H54 (cell line): ENCODE measurements around the gene SIVA1.

Experiments
- DNase-seq: peaks from one replicate; pipeline ENCODE4 v3.0.0; 2011; ENCODE audit warnings: low spot score, mixed read lengths; ENCODE audit not compliant: insufficient read length
- FAIRE-seq: peaks from 3 replicates; lab custom pipeline; 2011; peaks lifted over from hg19 to GRCh38; lab: Jason Lieb, UNC
- POLR2A ChIP-seq: IDR thresholded peaks from 2 replicates; pipeline ENCODE4 v1.6.1; 2011; ENCODE audit warnings: low read depth, mild to moderate bottlenecking, low read length

The SIVA1 gene

GRCh38 chr14:104752735-104753527 is at the start of gene SIVA1:
TSS of gene SIVA1 (plus strand) at chr14:104753147. CDS start at chr14:104753202, 55 bp downstream.
- peak; percentile 99 for DNase-seq
- peak; percentile 95 for FAIRE-seq
- TF ChIP-seq POLR2A: peak; percentile 73

- FAIRE-seq: no peak
- TF ChIP-seq POLR2A: no peak
- no peak for DNase-seq
Observed at GRCh38 chr14:104703269-104703668, 49.7 kb upstream of the SIVA1 start.

DNA sequence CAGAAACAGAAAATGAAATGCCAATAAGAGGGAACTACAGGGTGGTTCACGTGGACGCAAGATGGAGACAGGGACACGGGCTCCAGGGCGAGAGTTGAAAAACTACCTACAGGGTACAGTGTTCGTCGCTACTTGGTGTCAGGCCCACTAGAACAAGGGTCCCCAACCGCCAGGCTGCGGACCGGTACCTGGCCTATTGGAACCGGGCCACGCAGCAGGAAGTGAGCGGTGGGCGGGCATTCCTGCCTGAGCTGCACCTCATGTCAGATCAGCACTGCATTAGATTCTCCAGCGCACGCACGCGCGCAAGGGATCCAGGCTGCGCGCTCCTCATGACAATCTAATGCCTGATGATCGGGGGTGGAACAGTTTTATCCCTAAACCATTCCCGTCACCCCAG is 48.7 kb upstream of the SIVA1 start:
- DNase-seq: no peak
- no peak for FAIRE-seq

GRCh38 chr14:104705340-104706047 is 47.5 kb upstream of the SIVA1 start:
- no peak for TF ChIP-seq POLR2A
- DNase-seq (no peak), FAIRE-seq (no peak)

More for the DNA sequence above, 48.7 kb upstream of the SIVA1 start:
- TF ChIP-seq POLR2A: no peak

DNA sequence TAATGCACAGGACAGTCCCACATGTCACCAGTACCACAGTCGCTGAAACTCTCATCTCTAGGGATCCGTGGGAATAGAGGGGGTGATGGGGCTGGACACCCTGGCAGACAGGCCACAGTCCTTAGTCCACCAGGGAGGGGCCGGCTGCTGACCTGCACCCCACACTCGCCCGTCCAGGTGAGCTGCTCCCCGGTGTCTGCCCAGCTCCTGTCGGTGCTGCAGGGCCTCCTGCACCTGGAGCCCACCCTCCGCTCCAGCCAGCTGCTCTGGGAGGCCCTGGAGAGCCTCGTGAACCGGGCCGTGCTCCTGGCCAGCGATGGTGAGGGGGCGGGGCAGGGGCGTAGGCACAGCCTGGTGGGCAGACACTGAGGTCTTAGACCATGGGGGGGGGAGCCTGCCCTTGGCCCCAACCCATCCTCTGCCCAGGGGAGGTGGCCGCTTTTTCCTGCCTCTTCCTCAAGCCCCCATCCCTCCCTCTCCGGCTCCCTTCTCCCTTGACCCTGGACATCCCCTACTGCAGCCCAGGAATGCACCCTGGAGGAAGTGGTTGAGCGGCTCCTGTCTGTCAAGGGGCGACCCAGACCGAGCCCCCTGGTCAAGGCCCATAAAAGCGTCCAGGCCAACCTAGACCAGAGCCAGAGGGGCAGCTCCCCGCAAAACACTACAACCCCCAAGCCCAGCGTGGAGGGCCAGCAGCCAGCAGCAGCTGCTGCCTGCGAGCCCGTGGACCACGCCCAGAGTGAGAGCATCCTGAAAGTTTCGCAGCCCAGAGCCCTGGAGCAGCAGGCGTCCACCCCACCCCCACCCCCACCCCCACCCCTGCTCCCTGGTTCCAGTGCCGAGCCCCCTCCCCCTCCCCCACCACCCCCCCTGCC is 46.0 kb upstream of the SIVA1 start:
- no peak for DNase-seq
- FAIRE-seq: no peak
- TF ChIP-seq POLR2A: no peak

GRCh38 chr14:104707608-104708595 is 45.0 kb upstream of the SIVA1 start:
- DNase-seq: no peak
- FAIRE-seq: no peak
- no peak for TF ChIP-seq POLR2A

DNA sequence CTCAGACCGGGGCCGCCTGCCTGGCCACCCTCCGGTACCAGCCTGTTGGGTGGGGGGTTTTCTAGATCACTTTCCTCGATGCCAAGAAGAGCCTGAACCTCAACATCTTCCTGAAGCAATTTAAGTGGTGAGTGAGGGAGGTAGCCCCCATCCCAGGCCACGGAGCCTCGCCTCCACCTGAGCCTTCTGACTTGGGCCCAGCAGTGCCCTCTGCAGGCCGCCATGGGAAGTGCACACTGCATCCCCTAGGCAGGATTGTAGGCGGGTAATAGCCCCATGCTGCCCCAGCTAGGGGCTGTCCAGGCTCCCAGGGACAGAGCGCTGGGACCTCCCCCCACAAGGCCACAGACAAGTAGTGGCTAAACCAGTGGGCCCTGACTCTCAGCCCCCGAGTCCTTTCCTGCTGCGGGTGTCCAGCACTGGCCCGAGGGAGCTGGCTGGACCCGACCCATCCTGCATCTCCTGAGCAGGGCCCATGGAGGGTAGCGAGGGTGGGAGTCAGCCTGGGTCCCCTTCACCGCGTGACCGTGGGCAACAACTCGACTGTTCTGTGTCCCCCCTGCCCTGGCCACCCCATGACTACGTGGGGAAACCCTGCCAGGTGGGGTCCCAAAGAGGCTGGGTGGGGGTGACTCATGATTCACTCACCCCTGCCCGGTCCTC is 44.2 kb upstream of the SIVA1 start:
- TF ChIP-seq POLR2A: no peak
- DNase-seq (peak; percentile 84), FAIRE-seq (peak; percentile 6)

GRCh38 chr14:104709387-104710039 is 43.4 kb upstream of the SIVA1 start:
- DNase-seq (no peak), FAIRE-seq (no peak)
- no peak for TF ChIP-seq POLR2A

DNA sequence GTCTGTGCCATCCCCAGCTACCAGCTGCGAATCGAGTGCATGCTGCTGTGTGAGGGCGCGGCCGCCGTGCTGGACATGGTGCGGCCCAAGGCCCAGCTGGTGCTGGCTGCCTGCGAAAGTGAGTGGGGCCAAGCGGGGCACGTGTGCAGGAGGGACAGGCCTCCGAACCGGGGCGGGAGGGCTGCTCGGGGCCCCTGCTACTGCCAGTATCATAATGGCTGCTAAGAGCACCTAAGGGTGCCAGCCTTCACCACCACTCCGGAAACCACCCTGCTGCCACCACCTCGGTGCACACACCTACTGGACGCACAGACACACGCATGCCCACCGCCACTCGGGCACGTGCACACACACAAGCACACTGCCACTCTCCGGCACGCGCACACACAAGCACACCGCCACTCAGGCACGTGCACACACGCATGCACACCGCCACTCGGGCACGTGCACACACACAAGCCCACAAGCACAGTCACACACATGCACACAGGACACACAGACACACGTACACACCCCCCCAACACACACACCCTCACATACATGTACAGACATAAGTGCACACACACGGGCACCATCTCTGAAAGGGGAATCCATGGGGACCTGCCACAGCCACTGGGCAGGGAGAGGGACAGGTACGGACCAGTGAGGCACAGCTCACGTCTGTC is 42.7 kb upstream of the SIVA1 start:
- FAIRE-seq (no peak), DNase-seq (no peak)
- TF ChIP-seq POLR2A: no peak

DNA sequence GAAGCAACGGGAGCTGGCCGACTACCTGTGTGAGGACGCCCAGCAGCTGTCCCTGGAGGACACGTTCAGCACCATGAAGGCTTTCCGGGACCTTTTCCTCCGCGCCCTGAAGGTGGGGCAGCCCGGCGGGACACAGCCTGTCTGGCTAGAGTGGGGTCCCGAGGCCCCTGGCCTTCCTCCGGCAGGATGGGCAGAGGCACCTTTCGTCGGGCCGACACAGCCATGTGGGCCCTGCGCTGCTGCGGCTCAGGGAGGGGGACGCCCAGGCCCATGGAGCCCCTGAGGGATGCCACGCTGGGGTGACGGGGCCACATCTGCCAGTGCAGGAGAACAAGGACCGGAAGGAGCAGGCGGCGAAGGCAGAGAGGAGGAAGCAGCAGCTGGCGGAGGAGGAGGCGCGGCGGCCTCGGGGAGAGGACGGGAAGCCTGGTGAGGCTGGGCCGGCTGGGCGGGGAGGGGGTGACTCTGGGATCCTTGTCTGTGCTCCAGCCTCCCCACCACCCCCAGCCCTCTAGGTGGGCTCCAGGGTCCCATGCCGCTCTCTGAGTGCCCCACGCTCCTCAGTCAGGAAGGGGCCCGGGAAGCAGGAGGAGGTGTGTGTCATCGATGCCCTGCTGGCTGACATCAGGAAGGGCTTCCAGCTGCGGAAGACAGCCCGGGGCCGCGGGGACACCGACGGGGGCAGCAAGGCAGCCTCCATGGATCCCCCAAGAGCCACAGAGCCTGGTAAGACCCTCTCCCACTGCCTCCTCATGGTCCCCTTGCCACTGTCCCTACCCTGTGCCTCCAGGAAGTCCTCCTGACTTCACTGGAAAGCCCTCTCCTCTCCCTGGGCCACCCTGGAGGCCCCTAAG is 39.8 kb upstream of the SIVA1 start:
- FAIRE-seq (no peak), DNase-seq (no peak)
- no peak for TF ChIP-seq POLR2A
